Naive thymus-derived CD4-positive, alpha-beta T cell (primary cell): ENCODE data around the gene HEATR1. TPM values are rescaled to one million over a fixed set of nuclear protein-coding genes. Genes with fewer than 3 reads are reported as not detected.
"Not testable (repeated sequence)": the region's sequence is repeated elsewhere in the genome, so short reads cannot be mapped to it uniquely, and the experiment has no call there.

Source experiments
- ATAC-seq: fragments of 150-1000 bp; cut with Tn5 transposase; 2 replicates; pipeline ENCODE4 v1.10.0; 2021; ENCODE audit warnings: mild to moderate bottlenecking, moderate library complexity
- CTCF ChIA-PET: fragments of 350-600 bp; sonication (Branson Sonifier 250); formaldehyde crosslinking; loops from one replicate; lab custom pipeline; 2021; ENCODE audit warnings: antibody characterized with exemption; lab: Charles Lee
- POLR2A ChIA-PET: fragments of 350-600 bp; sonication (Branson Sonifier 250); formaldehyde crosslinking; loops from one replicate; lab custom pipeline; 2021; ENCODE audit warnings: antibody characterized with exemption, inconsistent platforms; lab: Charles Lee
- DNase-seq, 9 donors: peaks; one replicate each; pipeline versions ENCODE4 v3.0.0 to v3.0.0-alpha.2; 2020 to 2022; ENCODE audit warnings: mixed read lengths in 1 of 9
- H3K27ac ChIP-seq: one replicate; pipeline ENCODE4 v1.7.0; 2013; ENCODE audit warnings: mild to moderate bottlenecking, low read depth, low read length, moderate library complexity
- H3K27me3 ChIP-seq, 2 donors: one replicate each; pipeline ENCODE4 v1.7.0; 2013; ENCODE audit warnings: low read length in 2 of 2, mild to moderate bottlenecking in 2 of 2, moderate library complexity in 2 of 2; ENCODE audit not compliant: control insufficient read depth in 2 of 2, insufficient read depth in 2 of 2
- H3K36me3 ChIP-seq, 3 experiments: 1 replicate in 2 of 3; 2 replicates in 1 of 3; pipeline ENCODE4 v1.7.0; 2013; ENCODE audit warnings: low read length in 3 of 3, mild to moderate bottlenecking in 3 of 3, moderate library complexity in 1 of 3; ENCODE audit not compliant: insufficient read depth in 3 of 3, control insufficient read depth in 2 of 3
- H3K4me1 ChIP-seq, 2 donors: one replicate each; pipeline ENCODE4 v1.7.0; 2013; ENCODE audit warnings: low read length in 2 of 2, mild to moderate bottlenecking in 2 of 2, moderate library complexity in 1 of 2; ENCODE audit not compliant: control insufficient read depth in 2 of 2, insufficient read depth in 2 of 2
- H3K4me3 ChIP-seq: 2 replicates; pipeline ENCODE4 v1.7.0; 2013; ENCODE audit warnings: mild to moderate bottlenecking, low read length
- H3K9me3 ChIP-seq, 3 experiments: 1 replicate in 2 of 3; 2 replicates in 1 of 3; pipeline ENCODE4 v1.7.0; 2013; ENCODE audit warnings: low read length in 3 of 3; ENCODE audit not compliant: control insufficient read depth in 2 of 3
- H3K27ac Mint-ChIP-seq, 9 donors: one replicate each; pipeline ENCODE4 v1.8.0; 2020 to 2022; ENCODE audit warnings: mixed read lengths in 9 of 9, mild to moderate bottlenecking in 8 of 9, moderate library complexity in 5 of 9, inconsistent platforms in 2 of 9
- H3K27me3 Mint-ChIP-seq, 5 donors: one replicate each; pipeline ENCODE4 v1.8.0; 2021 to 2022; ENCODE audit warnings: mixed read lengths in 5 of 5, mild to moderate bottlenecking in 1 of 5
- H3K36me3 Mint-ChIP-seq, 5 donors: one replicate each; pipeline ENCODE4 v1.8.0; 2020 to 2022; ENCODE audit warnings: mixed read lengths in 5 of 5, mild to moderate bottlenecking in 3 of 5, inconsistent platforms in 1 of 5
- H3K4me1 Mint-ChIP-seq, 7 donors: one replicate each; pipeline ENCODE4 v1.8.0; 2020 to 2022; ENCODE audit warnings: mixed read lengths in 7 of 7, mild to moderate bottlenecking in 3 of 7, inconsistent platforms in 1 of 7
- H3K4me3 Mint-ChIP-seq, 10 donors: one replicate each; pipeline ENCODE4 v1.8.0; 2020 to 2022; ENCODE audit warnings: mild to moderate bottlenecking in 10 of 10, mixed read lengths in 10 of 10, moderate library complexity in 6 of 10, inconsistent platforms in 2 of 10
- H3K9me3 Mint-ChIP-seq, 11 donors: one replicate each; pipeline ENCODE4 v1.8.0; 2020 to 2022; ENCODE audit warnings: mixed read lengths in 11 of 11, mild to moderate bottlenecking in 4 of 11, inconsistent platforms in 1 of 11, moderate library complexity in 1 of 11
- intact Hi-C, 2 donors: fragments of 100-400 bp; cut with micrococcal nuclease; formaldehyde crosslinking; loops; one replicate each; pipeline ENCODE4 v1.15.1; 2023
- polyA plus RNA-seq, 2 donors: library from polyadenylated mRNA; unstranded; fragments of 300-500 nt; fragmentation: Illumina TruSeq; gene quantifications; one replicate each; pipeline ENCODE4 v1.2.3, GENCODE V29; 2021
- total RNA-seq, 6 experiments: library from RNA in 5 of 6; stranded (reverse) in 5 of 6; gene quantifications; 1 replicate in 5 of 6; 2 replicates in 1 of 6; pipeline ENCODE4 v1.2.3 and lab custom pipeline; 2021 to 2026

The HEATR1 gene
- total and polyA plus RNA-seq, 7 experiments from 2014 or later, result 14.2 to 58.7 (median 41.5) TPM

DNA sequence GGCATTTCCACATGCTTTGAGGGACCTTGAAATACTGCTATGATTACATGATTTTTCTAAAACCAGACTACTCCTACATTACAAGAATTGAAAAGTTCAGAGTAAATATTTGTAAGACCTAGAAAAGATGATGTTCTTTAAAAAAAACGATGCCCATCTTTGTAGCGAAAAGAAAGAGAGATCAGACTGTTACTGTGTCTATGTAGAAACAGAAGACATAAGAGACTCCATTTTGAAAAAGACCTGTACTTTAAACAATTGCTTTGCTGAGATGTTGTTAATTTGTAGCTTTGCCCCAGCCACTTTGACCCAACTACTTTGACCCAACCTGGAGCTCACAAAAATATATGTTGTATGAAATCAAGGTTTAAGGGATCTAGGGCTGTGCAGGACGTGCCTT lies 100.0 kb downstream of the HEATR1 start:
- H3K4me1 ChIP-seq, result peaks cover 3 to 11% of the 10 kb centered on the region in 2 donors
- H3K4me3 Mint-ChIP-seq, CTCF ChIA-PET, ATAC-seq, POLR2A ChIA-PET, H3K4me3 ChIP-seq, H3K27ac ChIP-seq, H3K9me3 ChIP-seq, H3K9me3 Mint-ChIP-seq, H3K27me3 ChIP-seq, intact Hi-C loops, H3K36me3 ChIP-seq, DNase-seq, H3K36me3 Mint-ChIP-seq: not testable (repeated sequence)
- Mint-ChIP-seq H3K4me1 (peaks cover 8 to 20% (median 13%) of the 10 kb centered on the region in 7 donors), H3K27me3 (peaks cover 0 to 14% (median 0%) of the 10 kb centered on the region in 5 donors), H3K27ac (peak overlapping the region in 1 of 9 donors; percentile 22)

DNA sequence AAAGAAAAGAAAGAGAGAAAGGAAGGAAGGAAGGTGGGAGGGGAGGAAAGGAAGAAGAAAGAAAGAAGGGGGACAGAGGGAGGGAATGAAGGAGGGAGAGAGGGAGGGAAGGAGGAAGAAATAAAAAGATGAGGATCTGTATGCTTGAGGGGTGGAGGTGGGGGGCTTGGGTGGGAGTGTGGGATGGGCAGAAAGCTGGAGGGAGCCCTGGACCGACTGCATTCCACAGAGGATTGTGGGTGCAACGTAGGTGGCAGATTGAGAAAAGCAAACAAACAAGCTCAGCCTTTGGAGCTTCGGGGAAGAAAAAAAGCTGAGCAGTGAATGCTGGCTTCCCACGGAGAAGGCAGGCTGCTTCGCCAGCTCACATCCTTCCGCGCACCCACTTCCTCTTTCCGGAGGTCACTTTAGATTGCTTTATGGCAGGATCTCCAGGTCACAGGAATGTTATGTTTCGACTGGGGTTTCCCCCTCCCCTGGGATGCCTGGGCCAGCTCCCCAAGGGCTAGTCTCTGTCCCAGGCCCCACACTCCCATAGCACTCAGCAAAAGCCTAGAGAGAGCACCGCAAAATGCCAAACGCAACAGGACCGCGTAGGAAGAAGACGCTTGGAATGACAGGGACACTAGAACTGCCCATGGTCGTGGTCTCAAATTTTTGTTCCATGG lies 101.2 kb downstream of the HEATR1 start:
- Histone ChIP-seq H3K36me3 (no peaks in the 10 kb centered on the region), H3K4me3 (peak overlapping the region; percentile 27), H3K4me1 (peaks cover 0 to 11% of the 10 kb centered on the region in 2 donors), H3K27ac (no peak overlapping the region), H3K27me3 (no peaks in the 10 kb centered on the region), H3K9me3 (no peaks in the 10 kb centered on the region)
- H3K36me3 Mint-ChIP-seq, result no peaks in the 10 kb centered on the region
- peak overlapping the region; percentile 31 to 80 (median 63) for H3K4me3 Mint-ChIP-seq
- H3K4me1 Mint-ChIP-seq, result peaks cover 8 to 15% (median 13%) of the 10 kb centered on the region in 7 donors
- intact Hi-C loops, result no loop called here
- H3K27me3 Mint-ChIP-seq, result peaks cover 0 to 12% (median 0%) of the 10 kb centered on the region in 5 donors
- peak; percentile 46 for ATAC-seq
- peak overlapping the region in 8 of 9 donors; percentile 12 to 82 (median 42) for H3K27ac Mint-ChIP-seq
- ChIA-PET POLR2A (interaction anchor here (0.7 kb wide), 1 partner anchor 21 kb away, joined by 3 read pairs; the partner anchor contains the start of gene LGALS8), CTCF (interaction anchor here (0.6 to 1.4 kb wide), 3 partner anchors 11 to 486 kb away, joined by 3 read pairs; no protein-coding TSS in a partner anchor)
- H3K9me3 Mint-ChIP-seq, result peaks cover 0 to 2% (median 0%) of the 10 kb centered on the region in 11 donors
- no peak for DNase-seq

DNA sequence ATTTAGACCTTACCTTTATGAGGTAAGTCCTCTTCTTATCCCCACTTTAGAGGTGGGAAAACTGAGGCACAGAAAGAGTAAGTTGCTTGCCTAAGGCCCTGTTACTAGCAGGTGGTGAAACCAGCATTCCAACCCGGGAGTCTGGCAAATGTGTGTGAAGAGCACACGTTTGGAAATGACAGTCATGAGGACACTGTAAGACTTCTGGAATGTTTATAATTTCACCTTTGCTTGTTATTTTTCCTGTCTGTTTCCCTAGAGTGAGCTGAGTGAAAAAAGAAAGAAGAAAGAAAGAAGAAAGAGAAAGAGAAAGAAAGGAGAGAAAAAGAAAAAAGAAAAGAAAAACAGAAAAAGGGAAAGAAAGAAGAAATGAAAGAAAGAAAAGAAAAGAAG lies 101.7 kb downstream of the HEATR1 start:
- peaks cover 8 to 15% (median 13%) of the 10 kb centered on the region in 7 donors for H3K4me1 Mint-ChIP-seq
- Histone ChIP-seq H3K36me3 (no peaks in the 10 kb centered on the region), H3K27me3 (no peaks in the 10 kb centered on the region), H3K4me1 (peaks cover 0 to 11% of the 10 kb centered on the region in 2 donors), H3K4me3 (no peak overlapping the region), H3K9me3 (no peaks in the 10 kb centered on the region), H3K27ac (no peak overlapping the region)
- peaks cover 0 to 12% (median 0%) of the 10 kb centered on the region in 5 donors for H3K27me3 Mint-ChIP-seq
- ChIA-PET POLR2A (interaction anchor here (0.7 kb wide), 1 partner anchor 21 kb away, joined by 3 read pairs; the partner anchor contains the start of gene LGALS8), CTCF (interaction anchor here (1.4 kb wide), 1 partner anchor 10 kb away, joined by 3 read pairs; no protein-coding TSS in a partner anchor)
- H3K27ac Mint-ChIP-seq, result peak overlapping the region in 7 of 9 donors; percentile 9 to 82 (median 21)
- intact Hi-C loops, result no loop called here
- ATAC-seq, result no peak
- no peak for DNase-seq
- peak overlapping the region in 9 of 10 donors; percentile 26 to 80 (median 66) for H3K4me3 Mint-ChIP-seq
- no peaks in the 10 kb centered on the region for H3K36me3 Mint-ChIP-seq
- H3K9me3 Mint-ChIP-seq, result peaks cover 0 to 2% (median 0%) of the 10 kb centered on the region in 11 donors

DNA sequence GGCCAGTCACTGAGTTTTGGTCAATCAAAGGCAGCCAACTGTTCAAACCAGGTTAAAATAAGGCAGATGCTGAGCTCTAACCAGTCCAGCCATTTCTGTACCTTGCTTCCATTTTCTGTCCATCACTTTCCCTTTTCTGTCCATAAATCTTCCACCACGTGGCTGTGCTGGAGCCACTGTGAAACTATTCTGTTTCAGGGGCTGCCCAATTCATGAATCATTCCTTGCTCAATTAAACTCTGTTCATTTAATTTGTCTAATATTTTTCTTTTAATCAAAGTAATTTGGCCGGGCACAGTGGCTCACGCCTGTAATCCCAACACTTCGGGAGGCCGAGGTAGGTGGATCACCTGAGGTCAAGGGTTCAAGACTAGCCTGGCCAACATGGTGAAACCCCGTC lies 103.2 kb downstream of the HEATR1 start:
- ATAC-seq (no peak), DNase-seq (no peak)
- no peak overlapping the region for H3K27ac Mint-ChIP-seq
- Histone ChIP-seq H3K9me3 (no peaks in the 10 kb centered on the region), H3K36me3 (no peaks in the 10 kb centered on the region), H3K4me1 (peaks cover 0 to 11% of the 10 kb centered on the region in 2 donors), H3K4me3 (no peak overlapping the region), H3K27ac (no peak overlapping the region), H3K27me3 (no peaks in the 10 kb centered on the region)
- H3K36me3 Mint-ChIP-seq, result no peaks in the 10 kb centered on the region
- H3K4me3 Mint-ChIP-seq, result no peak overlapping the region
- ChIA-PET CTCF (no interaction called here), POLR2A (no interaction called here)
- H3K27me3 Mint-ChIP-seq, result peaks cover 0 to 10% (median 7%) of the 10 kb centered on the region in 5 donors
- H3K9me3 Mint-ChIP-seq, result peaks cover 0 to 2% (median 0%) of the 10 kb centered on the region in 11 donors
- intact Hi-C loops, result no loop called here
- peaks cover 8 to 17% (median 13%) of the 10 kb centered on the region in 7 donors for H3K4me1 Mint-ChIP-seq

Other genes with a start within 250 kb of the HEATR1 start
- gene EDARADD, start 210.2 kb downstream of the HEATR1 start, total RNA-seq, result 1 to 10 TPM in 2 of 5 experiments, under 1 TPM in 3; 0.38 to 6.6 (median 0.73) TPM
- not detected for gene EDARADD, start 210.2 kb downstream of the HEATR1 start, polyA plus RNA-seq
- gene LGALS8, start 80.5 kb downstream of the HEATR1 start, total RNA-seq, result 100 to 1,000 TPM; 114 to 143 (median 134) TPM
- 10 to 100 TPM; 41.3 to 45.0 TPM for gene LGALS8, start 80.5 kb downstream of the HEATR1 start, polyA plus RNA-seq
- gene ACTN2, start 82.0 kb upstream of the HEATR1 start, total RNA-seq, result not detected
- not detected for gene ACTN2, start 82.0 kb upstream of the HEATR1 start, polyA plus RNA-seq
- gene MTR, start 190.8 kb upstream of the HEATR1 start, total RNA-seq, result 10 to 100 TPM; 42.9 to 78.8 (median 49.4) TPM
- 10 to 100 TPM; 19.8 to 23.0 TPM for gene MTR, start 190.8 kb upstream of the HEATR1 start, polyA plus RNA-seq